Measurements from ENCODE around the gene CTRL. TPM values are rescaled to one million over a fixed set of nuclear protein-coding genes. Genes with fewer than 3 reads are reported as not detected.

The CTRL gene
- polyA plus RNA-seq, 3 donors: 0.69 to 17.4 (median 1.6) TPM

DNA sequence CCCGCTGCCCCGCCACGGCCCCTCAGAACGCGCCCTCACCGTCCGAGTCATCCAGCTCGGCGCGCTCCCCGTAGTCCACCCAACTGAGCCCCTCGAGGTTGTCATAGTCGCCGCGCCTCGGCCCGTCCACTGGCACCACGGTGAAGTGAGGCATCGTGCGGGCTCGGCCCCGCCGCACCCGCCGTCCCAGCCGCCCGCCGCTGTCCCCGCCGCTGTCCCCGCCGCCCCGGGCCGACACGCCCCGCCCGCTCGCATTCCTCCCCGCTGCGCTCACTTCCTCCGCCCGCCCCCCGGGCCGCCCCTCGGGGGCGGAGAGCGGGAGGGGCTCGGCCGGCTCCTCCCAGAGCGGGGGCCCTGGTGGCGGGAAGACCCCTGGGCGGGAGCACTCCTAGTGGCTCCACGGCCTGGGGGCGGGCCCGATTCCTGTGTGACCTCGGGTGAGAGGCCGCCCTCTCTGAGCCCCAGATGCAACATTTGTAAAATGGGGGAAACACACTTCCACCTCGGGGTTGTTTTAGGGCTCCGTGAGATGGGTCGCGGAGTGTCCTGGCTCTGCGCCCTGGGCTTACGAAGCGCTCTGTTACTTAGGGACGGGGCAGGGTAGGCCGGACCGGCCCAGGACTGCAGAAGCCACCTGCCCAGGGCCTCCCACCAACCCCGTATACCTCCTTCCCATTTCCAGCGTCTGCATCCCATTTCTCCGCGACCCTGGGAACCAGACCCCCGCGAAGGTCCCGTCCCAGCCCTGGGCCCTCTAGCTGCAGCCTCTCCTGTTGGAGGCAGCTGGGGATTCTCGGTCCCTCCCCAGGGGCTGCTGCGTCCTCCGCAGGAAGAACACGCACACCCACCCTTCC, 37.0 kb upstream of the CTRL start, which contains the start of gene SLC12A4:
TSS of gene SLC12A4 (minus strand) at position 238 of the 854 bp plus-strand sequence. CDS start at position 154, 84 bp downstream.
- Histone ChIP-seq H3K27ac (ENCODE audit: low read depth in 1 of 2, low read length in 2 of 2) (peak within 1 kb of the TSS in 1 of 2 donors; percentile 63), H3K4me2 (replicated peaks; ENCODE audit: extremely low read depth, low read length, poor library complexity, severe bottlenecking) (peak within 1 kb of the TSS; percentile 90), H3K9me3 (replicated peaks in 1 of 2; ENCODE audit: control insufficient read depth in 1 of 2, insufficient read depth in 1 of 2, low read length in 2 of 2) (no peaks in the 10 kb centered on the region), H3K9ac (ENCODE audit: insufficient read depth, low read length, poor library complexity, severe bottlenecking) (peak within 1 kb of the TSS; percentile 79), H3K36me3 (replicated peaks in 1 of 2; ENCODE audit: control insufficient read depth in 1 of 2, insufficient read depth in 2 of 2, low read length in 2 of 2) (peaks cover 0 to 3% of the 10 kb centered on the region in 2 donors), H3K27me3 (ENCODE audit: control insufficient read depth in 2 of 2, insufficient read depth in 2 of 2, low read length in 2 of 2) (no peaks in the 10 kb centered on the region), H3K4me1 (ENCODE audit: control insufficient read depth in 1 of 2, insufficient read depth in 2 of 2, low read length in 2 of 2) (peaks cover 18 to 24% of the 10 kb centered on the region in 2 donors), H4K20me1 (ENCODE audit: insufficient read depth, low read length) (peaks cover 42% of the 10 kb centered on the region), H3K4me3 (replicated peaks in 1 of 3; ENCODE audit: low read depth in 2 of 3, low read length in 3 of 3) (peak within 1 kb of the TSS; percentile 83 to 91 (median 91)), H2AFZ (ENCODE audit: insufficient read depth, low read depth, low read length, poor library complexity, severe bottlenecking) (peak within 1 kb of the TSS; percentile 93), H3K79me2 (ENCODE audit: insufficient read depth, low read length) (peaks cover 23% of the 10 kb centered on the region)
- DNase-seq: peak in 2 of 3 donors; percentile 14 to 34
- peak within 1 kb of the TSS; percentile 61 to 89 (median 78) for H3K27ac Mint-ChIP-seq
- H3K4me1 Mint-ChIP-seq: peaks cover 26% of the 10 kb centered on the region
- under 1% methylated on average over 71 of the region's 78 CpGs for whole genome bisulfite sequencing (ENCODE audit: insufficient coverage)
- TF ChIP-seq, protein P1, sequence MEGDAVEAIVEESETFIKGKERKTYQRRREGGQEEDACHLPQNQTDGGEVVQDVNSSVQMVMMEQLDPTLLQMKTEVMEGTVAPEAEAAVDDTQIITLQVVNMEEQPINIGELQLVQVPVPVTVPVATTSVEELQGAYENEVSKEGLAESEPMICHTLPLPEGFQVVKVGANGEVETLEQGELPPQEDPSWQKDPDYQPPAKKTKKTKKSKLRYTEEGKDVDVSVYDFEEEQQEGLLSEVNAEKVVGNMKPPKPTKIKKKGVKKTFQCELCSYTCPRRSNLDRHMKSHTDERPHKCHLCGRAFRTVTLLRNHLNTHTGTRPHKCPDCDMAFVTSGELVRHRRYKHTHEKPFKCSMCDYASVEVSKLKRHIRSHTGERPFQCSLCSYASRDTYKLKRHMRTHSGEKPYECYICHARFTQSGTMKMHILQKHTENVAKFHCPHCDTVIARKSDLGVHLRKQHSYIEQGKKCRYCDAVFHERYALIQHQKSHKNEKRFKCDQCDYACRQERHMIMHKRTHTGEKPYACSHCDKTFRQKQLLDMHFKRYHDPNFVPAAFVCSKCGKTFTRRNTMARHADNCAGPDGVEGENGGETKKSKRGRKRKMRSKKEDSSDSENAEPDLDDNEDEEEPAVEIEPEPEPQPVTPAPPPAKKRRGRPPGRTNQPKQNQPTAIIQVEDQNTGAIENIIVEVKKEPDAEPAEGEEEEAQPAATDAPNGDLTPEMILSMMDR (IDR thresholded peaks at IDR 0.05): no peak
- H3K4me3 Mint-ChIP-seq: peak within 1 kb of the TSS; percentile 98 to 99
- H3K27me3 Mint-ChIP-seq (ENCODE audit: low read depth in 3 of 3): peaks cover 5 to 6% (median 6%) of the 10 kb centered on the region in 3 donors
- H3K9me3 Mint-ChIP-seq: no peaks in the 10 kb centered on the region
- peaks cover 0 to 11% of the 10 kb centered on the region in 2 donors for H3K36me3 Mint-ChIP-seq
- intact Hi-C loops (cut with micrococcal nuclease): no loop called here

DNA sequence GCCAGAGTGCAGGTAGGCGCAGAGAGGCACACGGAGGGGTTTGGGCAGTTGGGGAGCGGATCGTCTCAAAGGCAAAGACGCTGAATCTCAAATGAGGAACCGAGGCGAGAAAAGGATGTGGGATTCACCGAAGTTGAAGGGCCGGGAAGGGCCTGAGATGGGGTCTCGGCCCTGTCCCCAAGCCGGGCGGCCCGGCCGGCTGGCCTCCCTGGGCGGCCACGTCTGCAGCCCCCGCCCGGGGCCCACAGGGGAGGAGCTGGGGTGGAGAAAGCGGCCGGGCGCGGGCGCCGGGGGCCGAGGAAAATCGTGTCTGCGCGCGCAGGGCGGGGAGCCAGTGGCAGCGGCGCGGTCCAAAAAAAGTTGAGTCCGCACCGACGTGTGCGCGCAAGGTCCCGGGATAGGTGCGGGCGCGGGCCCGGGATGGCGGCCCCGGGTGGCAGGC, 36.3 kb upstream of the CTRL start:
- H3K9me3 ChIP-seq (replicated peaks in 1 of 2; ENCODE audit: control insufficient read depth in 1 of 2, insufficient read depth in 1 of 2, low read length in 2 of 2): no peaks in the 10 kb centered on the region
- H3K27ac ChIP-seq (ENCODE audit: low read depth in 1 of 2, low read length in 2 of 2): peak overlapping the region in 1 of 2 donors; percentile 63
- TF ChIP-seq, protein P1 (IDR thresholded peaks at IDR 0.05): no peak
- H2AFZ ChIP-seq (ENCODE audit: insufficient read depth, low read depth, low read length, poor library complexity, severe bottlenecking): peak overlapping the region; percentile 93
- Mint-ChIP-seq H3K9me3 (no peaks in the 10 kb centered on the region), H3K36me3 (peaks cover 3 to 13% of the 10 kb centered on the region in 2 donors), H3K4me3 (peak overlapping the region; percentile 98 to 99), H3K27ac (peak overlapping the region; percentile 61 to 89 (median 78)), H3K27me3 (ENCODE audit: low read depth in 3 of 3) (peaks cover 2 to 6% (median 6%) of the 10 kb centered on the region in 3 donors), H3K4me1 (peaks cover 26% of the 10 kb centered on the region)
- H3K4me3 ChIP-seq (replicated peaks in 1 of 3; ENCODE audit: low read depth in 2 of 3, low read length in 3 of 3): peak overlapping the region; percentile 83 to 91 (median 91)
- H3K36me3 ChIP-seq (replicated peaks in 1 of 2; ENCODE audit: control insufficient read depth in 1 of 2, insufficient read depth in 2 of 2, low read length in 2 of 2): peaks cover 0 to 10% of the 10 kb centered on the region in 2 donors
- peak in 2 of 3 donors; percentile 32 to 39 for DNase-seq
- peak overlapping the region; percentile 90 for H3K4me2 ChIP-seq (replicated peaks; ENCODE audit: extremely low read depth, low read length, poor library complexity, severe bottlenecking)
- peaks cover 23% of the 10 kb centered on the region for H3K79me2 ChIP-seq (ENCODE audit: insufficient read depth, low read length)
- intact Hi-C loops (cut with micrococcal nuclease): no loop called here
- H3K9ac ChIP-seq (ENCODE audit: insufficient read depth, low read length, poor library complexity, severe bottlenecking): peak overlapping the region; percentile 79
- peaks cover 18 to 24% of the 10 kb centered on the region in 2 donors for H3K4me1 ChIP-seq (ENCODE audit: control insufficient read depth in 1 of 2, insufficient read depth in 2 of 2, low read length in 2 of 2)
- under 1% methylated on average over 42 of the region's 45 CpGs for WGBS (ENCODE audit: insufficient coverage)
- H3K27me3 ChIP-seq (ENCODE audit: control insufficient read depth in 2 of 2, insufficient read depth in 2 of 2, low read length in 2 of 2): no peaks in the 10 kb centered on the region
- H4K20me1 ChIP-seq (ENCODE audit: insufficient read depth, low read length): peaks cover 47% of the 10 kb centered on the region

All from CD14-positive monocyte (primary cell).